Tibial nerve (tissue), 4 donors: ENCODE results near the gene THEMIS.

Experiments
- EP300 ChIP-seq, 2 donors: sonication (generic); formaldehyde crosslinking; IDR thresholded peaks; one replicate each; pipeline ENCODE4 v1.6.1; 2017; ENCODE audit warnings: antibody characterized with exemption in 2 of 2, mild to moderate bottlenecking in 1 of 2
- POLR2A ChIP-seq, 2 donors: fragments of 450-650 bp; IDR thresholded peaks; one replicate each; pipeline ENCODE4 v1.6.1; 2017; ENCODE audit warnings: antibody characterized with exemption in 2 of 2, mild to moderate bottlenecking in 2 of 2, moderate library complexity in 2 of 2
- TF ChIP-seq, protein P1 (sequence below), 5 experiments: fragments of 200-600 bp in 3 of 5; fragments of 450-650 bp in 2 of 5; sonication (generic) in 3 of 5; IDR thresholded peaks; one replicate each; pipeline ENCODE4 v1.5.1; 2016 to 2019; ENCODE audit warnings: antibody characterized with exemption in 5 of 5, mild to moderate bottlenecking in 3 of 5, moderate library complexity in 2 of 5

DNA sequence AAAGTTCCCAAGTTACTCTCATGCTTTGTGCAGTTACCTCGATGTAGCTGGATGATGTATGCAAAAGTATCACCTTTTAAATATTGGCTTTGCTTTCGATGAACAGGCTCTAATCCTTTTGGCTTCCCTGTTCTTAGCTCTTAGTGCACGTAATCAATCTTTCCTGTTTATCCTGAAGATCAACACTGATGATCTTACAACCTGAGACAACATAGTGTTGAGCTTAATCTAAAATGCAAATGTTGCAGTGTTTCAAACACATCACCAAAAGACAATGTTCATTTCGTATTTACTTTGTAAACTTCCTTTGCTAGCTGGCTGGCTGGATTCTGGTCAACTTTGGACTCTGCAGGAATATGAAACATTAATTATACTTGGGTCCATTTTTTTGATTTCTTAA lies 132.1 kb downstream of the THEMIS start:
- TF ChIP-seq POLR2A (IDR thresholded peaks at IDR 0.05) (no peak), EP300 (IDR thresholded peaks at IDR 0.05) (no peak)
- TF ChIP-seq, protein P1, sequence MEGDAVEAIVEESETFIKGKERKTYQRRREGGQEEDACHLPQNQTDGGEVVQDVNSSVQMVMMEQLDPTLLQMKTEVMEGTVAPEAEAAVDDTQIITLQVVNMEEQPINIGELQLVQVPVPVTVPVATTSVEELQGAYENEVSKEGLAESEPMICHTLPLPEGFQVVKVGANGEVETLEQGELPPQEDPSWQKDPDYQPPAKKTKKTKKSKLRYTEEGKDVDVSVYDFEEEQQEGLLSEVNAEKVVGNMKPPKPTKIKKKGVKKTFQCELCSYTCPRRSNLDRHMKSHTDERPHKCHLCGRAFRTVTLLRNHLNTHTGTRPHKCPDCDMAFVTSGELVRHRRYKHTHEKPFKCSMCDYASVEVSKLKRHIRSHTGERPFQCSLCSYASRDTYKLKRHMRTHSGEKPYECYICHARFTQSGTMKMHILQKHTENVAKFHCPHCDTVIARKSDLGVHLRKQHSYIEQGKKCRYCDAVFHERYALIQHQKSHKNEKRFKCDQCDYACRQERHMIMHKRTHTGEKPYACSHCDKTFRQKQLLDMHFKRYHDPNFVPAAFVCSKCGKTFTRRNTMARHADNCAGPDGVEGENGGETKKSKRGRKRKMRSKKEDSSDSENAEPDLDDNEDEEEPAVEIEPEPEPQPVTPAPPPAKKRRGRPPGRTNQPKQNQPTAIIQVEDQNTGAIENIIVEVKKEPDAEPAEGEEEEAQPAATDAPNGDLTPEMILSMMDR (IDR thresholded peaks at IDR 0.05), result no peak
